ENCODE measurements around the gene NKAPL. TPM values are rescaled to one million over a fixed set of nuclear protein-coding genes. Genes with fewer than 3 reads are reported as not detected.
A peak's percentile ranks its signal among the peaks of the same experiment; 100 is the strongest.

Gene NKAPL
- total and polyA plus RNA-seq, 2 donors from 2014 or later = 1.2 to 1.7 TPM

DNA sequence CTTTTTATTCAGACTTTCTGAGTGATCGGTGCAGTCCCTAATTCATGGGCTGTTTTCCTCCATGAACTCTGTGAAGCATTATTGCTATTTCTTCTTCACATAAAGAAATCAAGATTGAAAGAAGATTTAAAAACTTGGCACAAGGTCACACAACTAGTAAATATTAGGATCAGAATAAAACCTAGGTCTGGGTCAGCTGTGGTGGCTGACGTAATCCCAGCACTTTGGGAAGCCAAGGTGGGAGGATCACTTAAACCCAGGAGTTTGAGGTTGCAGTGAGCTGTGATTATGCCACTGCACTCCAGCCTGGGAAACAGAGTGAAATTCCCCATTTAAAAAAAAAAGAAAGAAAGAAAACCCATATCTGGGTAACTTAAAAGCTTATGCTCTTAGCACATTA lies 32.6 kb upstream of the NKAPL start:
- intact Hi-C loops (cut with DNase I) = no loop called here
- Histone ChIP-seq H3K4me1 (ENCODE audit: control insufficient read depth in 2 of 3, insufficient read depth in 2 of 3, low read depth in 1 of 3, low read length in 3 of 3) (no peaks in the 10 kb centered on the region), H3K27ac (ENCODE audit: low read depth in 2 of 2, low read length in 2 of 2) (no peak overlapping the region), H3K36me3 (ENCODE audit: control insufficient read depth in 2 of 3, insufficient read depth in 3 of 3, low read length in 3 of 3) (peaks cover 11 to 25% (median 19%) of the 10 kb centered on the region in 3 donors), H3K9me3 (ENCODE audit: control insufficient read depth in 2 of 3, insufficient read depth in 1 of 3, low read length in 3 of 3) (no peaks in the 10 kb centered on the region), H3K9ac (ENCODE audit: low read length in 3 of 3) (no peak overlapping the region), H3K4me3 (ENCODE audit: low read length in 3 of 3) (peak overlapping the region in 1 of 3 donors; percentile 81), H3K27me3 (ENCODE audit: control insufficient read depth, insufficient read depth, low read length) (peaks cover 5% of the 10 kb centered on the region)
- no peak for DNase-seq
- FAIRE-seq = no peak
- TF ChIP-seq, protein P1, sequence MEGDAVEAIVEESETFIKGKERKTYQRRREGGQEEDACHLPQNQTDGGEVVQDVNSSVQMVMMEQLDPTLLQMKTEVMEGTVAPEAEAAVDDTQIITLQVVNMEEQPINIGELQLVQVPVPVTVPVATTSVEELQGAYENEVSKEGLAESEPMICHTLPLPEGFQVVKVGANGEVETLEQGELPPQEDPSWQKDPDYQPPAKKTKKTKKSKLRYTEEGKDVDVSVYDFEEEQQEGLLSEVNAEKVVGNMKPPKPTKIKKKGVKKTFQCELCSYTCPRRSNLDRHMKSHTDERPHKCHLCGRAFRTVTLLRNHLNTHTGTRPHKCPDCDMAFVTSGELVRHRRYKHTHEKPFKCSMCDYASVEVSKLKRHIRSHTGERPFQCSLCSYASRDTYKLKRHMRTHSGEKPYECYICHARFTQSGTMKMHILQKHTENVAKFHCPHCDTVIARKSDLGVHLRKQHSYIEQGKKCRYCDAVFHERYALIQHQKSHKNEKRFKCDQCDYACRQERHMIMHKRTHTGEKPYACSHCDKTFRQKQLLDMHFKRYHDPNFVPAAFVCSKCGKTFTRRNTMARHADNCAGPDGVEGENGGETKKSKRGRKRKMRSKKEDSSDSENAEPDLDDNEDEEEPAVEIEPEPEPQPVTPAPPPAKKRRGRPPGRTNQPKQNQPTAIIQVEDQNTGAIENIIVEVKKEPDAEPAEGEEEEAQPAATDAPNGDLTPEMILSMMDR (IDR thresholded peaks at IDR 0.05; ENCODE audit: borderline replicate concordance, extremely low read depth, insufficient read depth) = no peak

DNA sequence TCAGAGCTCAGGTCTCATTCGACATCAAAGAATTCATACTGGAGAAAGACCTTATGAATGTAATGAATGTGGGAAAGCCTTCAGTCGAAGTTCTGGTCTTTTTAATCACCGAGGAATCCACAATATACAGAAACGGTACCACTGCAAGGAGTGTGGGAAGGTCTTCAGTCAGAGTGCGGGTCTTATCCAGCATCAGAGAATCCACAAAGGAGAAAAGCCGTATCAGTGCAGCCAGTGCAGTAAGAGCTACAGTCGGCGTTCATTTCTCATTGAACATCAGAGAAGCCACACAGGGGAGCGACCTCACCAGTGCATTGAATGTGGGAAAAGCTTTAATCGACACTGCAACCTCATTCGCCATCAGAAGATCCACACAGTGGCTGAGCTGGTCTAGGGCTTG lies 26.3 kb upstream of the NKAPL start:
- Histone ChIP-seq H3K9me3 (ENCODE audit: control insufficient read depth in 2 of 3, insufficient read depth in 1 of 3, low read length in 3 of 3) (no peaks in the 10 kb centered on the region), H3K27me3 (ENCODE audit: control insufficient read depth, insufficient read depth, low read length) (no peaks in the 10 kb centered on the region), H3K27ac (ENCODE audit: low read depth in 2 of 2, low read length in 2 of 2) (no peak overlapping the region), H3K4me3 (ENCODE audit: low read length in 3 of 3) (no peak overlapping the region), H3K36me3 (ENCODE audit: control insufficient read depth in 2 of 3, insufficient read depth in 3 of 3, low read length in 3 of 3) (peaks cover 13 to 33% (median 18%) of the 10 kb centered on the region in 3 donors), H3K9ac (ENCODE audit: low read length in 3 of 3) (no peak overlapping the region), H3K4me1 (ENCODE audit: control insufficient read depth in 2 of 3, insufficient read depth in 2 of 3, low read depth in 1 of 3, low read length in 3 of 3) (no peaks in the 10 kb centered on the region)
- intact Hi-C loops (cut with DNase I) = no loop called here
- DNase-seq (no peak), FAIRE-seq (no peak)
- TF ChIP-seq, protein P1 (IDR thresholded peaks at IDR 0.05; ENCODE audit: borderline replicate concordance, extremely low read depth, insufficient read depth) = no peak

DNA sequence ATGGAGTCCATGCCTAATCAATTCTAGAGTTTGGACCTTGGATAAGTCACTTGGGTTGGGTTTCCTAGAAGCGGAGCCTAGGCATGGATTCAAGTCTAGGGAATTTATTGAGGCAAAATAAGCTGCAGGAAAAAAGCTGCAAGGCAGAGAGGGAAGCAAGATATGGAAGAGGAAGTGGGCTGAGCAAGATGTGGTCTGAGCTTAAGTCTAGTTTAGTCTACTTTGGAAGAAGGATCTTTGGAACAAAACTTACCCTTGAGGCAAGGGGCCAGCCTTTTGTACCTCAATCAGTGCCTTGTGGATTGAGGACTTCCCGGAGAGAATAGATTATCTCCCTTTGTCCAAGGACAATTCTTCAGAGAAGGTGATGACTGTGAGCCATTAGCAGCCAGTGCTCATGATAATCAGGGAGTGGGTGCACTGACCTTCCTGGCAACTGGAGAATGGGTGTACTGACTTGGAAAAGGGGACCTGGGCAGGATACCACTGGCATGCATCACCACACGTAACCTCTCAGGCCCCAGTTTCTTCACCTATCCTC lies 23.1 kb upstream of the NKAPL start:
- no peaks in the 10 kb centered on the region for H3K9me3 ChIP-seq (ENCODE audit: control insufficient read depth in 2 of 3, insufficient read depth in 1 of 3, low read length in 3 of 3)
- no peaks in the 10 kb centered on the region for H3K27me3 ChIP-seq (ENCODE audit: control insufficient read depth, insufficient read depth, low read length)
- H3K36me3 ChIP-seq (ENCODE audit: control insufficient read depth in 2 of 3, insufficient read depth in 3 of 3, low read length in 3 of 3) = peaks cover 3 to 11% (median 4%) of the 10 kb centered on the region in 3 donors
- H3K9ac ChIP-seq (ENCODE audit: low read length in 3 of 3) = no peak overlapping the region
- TF ChIP-seq, protein P1 (IDR thresholded peaks at IDR 0.05; ENCODE audit: borderline replicate concordance, extremely low read depth, insufficient read depth) = no peak
- no peak for FAIRE-seq
- no peak overlapping the region for H3K4me3 ChIP-seq (ENCODE audit: low read length in 3 of 3)
- H3K4me1 ChIP-seq (ENCODE audit: control insufficient read depth in 2 of 3, insufficient read depth in 2 of 3, low read depth in 1 of 3, low read length in 3 of 3) = no peaks in the 10 kb centered on the region
- no peak overlapping the region for H3K27ac ChIP-seq (ENCODE audit: low read depth in 2 of 2, low read length in 2 of 2)
- intact Hi-C loops (cut with DNase I) = no loop called here
- DNase-seq = no peak

DNA sequence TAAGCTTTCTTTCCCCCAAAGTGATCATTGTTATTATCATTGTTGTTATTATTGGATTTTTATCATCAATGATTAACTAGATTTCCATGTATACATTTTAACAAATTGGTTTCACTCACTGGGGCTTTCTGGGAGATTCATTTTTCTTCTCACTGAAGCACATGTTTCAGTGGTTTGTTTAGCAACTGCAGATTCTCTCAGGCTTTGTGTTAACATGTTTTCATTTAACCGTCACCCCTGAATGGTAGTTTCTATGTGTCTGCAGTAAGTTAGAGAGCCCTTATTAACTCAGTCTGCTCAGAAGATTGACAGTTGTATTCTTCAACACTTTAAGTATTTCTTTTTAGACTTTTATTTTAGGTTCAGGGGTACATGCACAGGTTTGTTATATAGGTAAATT lies 19.5 kb upstream of the NKAPL start:
- Histone ChIP-seq H3K27me3 (ENCODE audit: control insufficient read depth, insufficient read depth, low read length) (no peaks in the 10 kb centered on the region), H3K27ac (ENCODE audit: low read depth in 2 of 2, low read length in 2 of 2) (no peak overlapping the region), H3K4me1 (ENCODE audit: control insufficient read depth in 2 of 3, insufficient read depth in 2 of 3, low read depth in 1 of 3, low read length in 3 of 3) (no peaks in the 10 kb centered on the region), H3K36me3 (ENCODE audit: control insufficient read depth in 2 of 3, insufficient read depth in 3 of 3, low read length in 3 of 3) (peaks cover 0 to 2% (median 0%) of the 10 kb centered on the region in 3 donors), H3K4me3 (ENCODE audit: low read length in 3 of 3) (no peak overlapping the region), H3K9me3 (ENCODE audit: control insufficient read depth in 2 of 3, insufficient read depth in 1 of 3, low read length in 3 of 3) (no peaks in the 10 kb centered on the region), H3K9ac (ENCODE audit: low read length in 3 of 3) (no peak overlapping the region)
- no peak for DNase-seq
- intact Hi-C loops (cut with DNase I) = no loop called here
- FAIRE-seq = no peak
- TF ChIP-seq, protein P1 (IDR thresholded peaks at IDR 0.05; ENCODE audit: borderline replicate concordance, extremely low read depth, insufficient read depth) = no peak

Data from kidney (tissue), 14 donors.